Measurements from ENCODE around the gene PRUNE1.

- TF ChIP-seq POLR2A (IDR thresholded peaks at IDR 0.05) (no peak), CTCF (IDR thresholded peaks at IDR 0.05 in 4 of 5, conservative IDR thresholded peaks at IDR 0.05 in 1 of 5) (no peak)
These were observed 50.4 kb downstream of the PRUNE1 start for GRCh38 chr1:151058692-151059091.

Measured in gastrocnemius medialis (tissue), 4 donors.